IMR-90 (cell line): ENCODE measurements around the gene GCH1. TPM values are rescaled to one million over a fixed set of nuclear protein-coding genes. Genes with fewer than 3 reads are reported as not detected.

ENCODE experiments used
- ATAC-seq: fragments of 200-7000 bp; cut with Tn5 transposase; 2 replicates; pipeline ENCODE4 v1.9.1; 2020; ENCODE audit warnings: low read depth, mild to moderate bottlenecking, moderate library complexity
- BruUV-seq: library from RNA; stranded (reverse); fragments of 400-500 nt; replicated peaks from 2 replicates; lab custom pipeline; 2021; lab: Mats Ljungman, UMichigan
- CTCF ChIA-PET: fragments of 300-600 bp; formaldehyde crosslinking; extraction: SDS; loops from one replicate; lab custom pipeline; 2021; ENCODE audit warnings: antibody characterized with exemption; lab: Yijun Ruan, JAX
- POLR2A ChIA-PET: fragments of 300-600 bp; sonication (Branson Sonifier 250); formaldehyde crosslinking; loops from one replicate; lab custom pipeline; 2022; ENCODE audit warnings: antibody characterized with exemption; ENCODE audit not compliant: unreplicated experiment; lab: Charles Lee
- DNase-seq: peaks from one replicate; pipeline ENCODE4 v3.0.0; 2013
- H2AFZ ChIP-seq: replicated peaks from 2 replicates; pipeline ENCODE3; 2013; ENCODE audit warnings: low read length, mild to moderate bottlenecking; ENCODE audit not compliant: poor library complexity
- H2AK5ac ChIP-seq: 2 replicates; pipeline ENCODE4 v1.6.1; 2013; ENCODE audit warnings: low read depth, low read length, inconsistent platforms
- H2AK9ac ChIP-seq: replicated peaks from 2 replicates; pipeline ENCODE3; 2013; ENCODE audit warnings: mild to moderate bottlenecking, low read depth, low read length, moderate library complexity; ENCODE audit not compliant: poor library complexity
- H2BK120ac ChIP-seq: 2 replicates; pipeline ENCODE4 v1.6.1; 2013; ENCODE audit warnings: low read depth, low read length, inconsistent platforms
- H2BK15ac ChIP-seq: 3 replicates; pipeline ENCODE4 v1.6.1; 2013; ENCODE audit warnings: low read depth, low read length, inconsistent platforms
- H2BK20ac ChIP-seq: 2 replicates; pipeline ENCODE4 v1.6.1; 2013; ENCODE audit warnings: low read depth, mild to moderate bottlenecking, inconsistent platforms, low read length, moderate library complexity
- H2BK5ac ChIP-seq: 2 replicates; pipeline ENCODE4 v1.6.1; 2013; ENCODE audit warnings: mild to moderate bottlenecking, low read depth, low read length, inconsistent platforms; ENCODE audit not compliant: poor library complexity, severe bottlenecking
- H3K14ac ChIP-seq: replicated peaks from 2 replicates; pipeline ENCODE4 v1.6.1; 2013; ENCODE audit warnings: low read depth, low read length, inconsistent platforms
- H3K18ac ChIP-seq: 2 replicates; pipeline ENCODE4 v1.6.1; 2013; ENCODE audit warnings: low read depth, low read length, control low read depth
- H3K23ac ChIP-seq: 2 replicates; pipeline ENCODE4 v1.6.1; 2013; ENCODE audit warnings: low read depth, low read length, inconsistent platforms
- H3K27ac ChIP-seq: 2 replicates; pipeline ENCODE4 v1.5.1; 2013; ENCODE audit warnings: mild to moderate bottlenecking, control low read depth, low read length; ENCODE audit not compliant: insufficient read depth
- H3K27me3 ChIP-seq: 2 replicates; pipeline ENCODE4 v1.6.1; 2013; ENCODE audit warnings: low read length; ENCODE audit not compliant: control insufficient read depth, insufficient read depth
- H3K36me3 ChIP-seq: 2 replicates; pipeline ENCODE4 v1.6.1; 2013; ENCODE audit warnings: low read length, mixed read lengths; ENCODE audit not compliant: control insufficient read depth, insufficient read depth
- H3K4ac ChIP-seq: 2 replicates; pipeline ENCODE4 v1.6.1; 2013; ENCODE audit warnings: low read depth, low read length, inconsistent platforms
- H3K4me1 ChIP-seq: 2 replicates; pipeline ENCODE4 v1.6.1; 2013; ENCODE audit warnings: low read length, mixed read lengths; ENCODE audit not compliant: control insufficient read depth, insufficient read depth
- H3K4me2 ChIP-seq: 2 replicates; pipeline ENCODE4 v1.6.1; 2013; ENCODE audit warnings: low read depth, mild to moderate bottlenecking, control low read depth, low read length, moderate library complexity
- H3K4me3 ChIP-seq: 2 replicates; pipeline ENCODE4 v1.5.1; 2013; ENCODE audit warnings: low read depth, mild to moderate bottlenecking, control low read depth, low read length, moderate library complexity; ENCODE audit not compliant: insufficient read depth
- H3K56ac ChIP-seq: 2 replicates; pipeline ENCODE4 v1.6.1; 2013; ENCODE audit warnings: low read length, inconsistent platforms; ENCODE audit not compliant: insufficient read depth; ENCODE audit errors: extremely low read depth
- H3K79me1 ChIP-seq, 2 experiments: 2 replicates each; pipeline ENCODE4 v1.6.1; 2013; ENCODE audit warnings: low read length in 2 of 2, inconsistent platforms in 1 of 2, low read depth in 1 of 2
- H3K9ac ChIP-seq: 2 replicates; pipeline ENCODE4 v1.6.1; 2013; ENCODE audit warnings: low read depth, low read length, control low read depth
- H3K9me1 ChIP-seq: 2 replicates; pipeline ENCODE4 v1.6.1; 2013; ENCODE audit warnings: low read length, inconsistent platforms; ENCODE audit not compliant: insufficient read depth
- H3K9me3 ChIP-seq: 2 replicates; pipeline ENCODE4 v1.6.1; 2013; ENCODE audit warnings: low read length; ENCODE audit not compliant: control insufficient read depth, insufficient read depth
- H4K20me1 ChIP-seq: 2 replicates; pipeline ENCODE4 v1.6.1; 2013; ENCODE audit warnings: low read length, inconsistent platforms; ENCODE audit not compliant: insufficient read depth
- H4K5ac ChIP-seq: 2 replicates; pipeline ENCODE4 v1.6.1; 2013; ENCODE audit warnings: mild to moderate bottlenecking, low read depth, low read length, control low read depth
- H4K8ac ChIP-seq, 2 experiments: 2 replicates each; pipeline ENCODE4 v1.6.1; 2013; ENCODE audit warnings: low read depth in 2 of 2, low read length in 2 of 2, control low read depth in 1 of 2, inconsistent platforms in 1 of 2
- H4K91ac ChIP-seq: 2 replicates; pipeline ENCODE4 v1.6.1; 2013; ENCODE audit warnings: low read depth, low read length, inconsistent platforms; ENCODE audit not compliant: insufficient read depth
- CEBPB ChIP-seq: IDR thresholded peaks from 2 replicates; pipeline ENCODE4 v1.6.1; 2012; ENCODE audit warnings: low read depth, low read length, improper control_type of control experiment
- CHD1 ChIP-seq: IDR thresholded peaks from 2 replicates; pipeline ENCODE4 v1.6.1; 2012; ENCODE audit warnings: low read depth, low read length, improper control_type of control experiment
- FOS ChIP-seq: fragments of 150-350 bp; IDR thresholded peaks from 2 replicates; pipeline ENCODE4 v1.6.1; 2016; ENCODE audit warnings: low read depth, low read length
- MXI1 ChIP-seq: IDR thresholded peaks from 2 replicates; pipeline ENCODE4 v1.6.1; 2012; ENCODE audit warnings: low read depth, mild to moderate bottlenecking, low read length, moderate library complexity, borderline replicate concordance
- NFE2L2 ChIP-seq: fragments of 150-350 bp; IDR thresholded peaks from 2 replicates; pipeline ENCODE4 v1.6.1; 2016; ENCODE audit warnings: low read depth, mild to moderate bottlenecking, low read length
- RAD21 ChIP-seq: IDR thresholded peaks from 2 replicates; pipeline ENCODE4 v1.6.1; 2012; ENCODE audit warnings: low read length, improper control_type of control experiment
- RCOR1 ChIP-seq: IDR thresholded peaks from 2 replicates; pipeline ENCODE4 v1.6.1; 2012; ENCODE audit warnings: mild to moderate bottlenecking, low read length, improper control_type of control experiment; ENCODE audit not compliant: insufficient replicate concordance
- RFX5 ChIP-seq: IDR thresholded peaks from 2 replicates; pipeline ENCODE4 v1.8.0; 2012; ENCODE audit warnings: low read depth, mild to moderate bottlenecking, low read length, moderate library complexity
- SMC3 ChIP-seq: fragments of 150-350 bp; IDR thresholded peaks from 2 replicates; pipeline ENCODE4 v1.6.1; 2016; ENCODE audit warnings: low read depth, mild to moderate bottlenecking, antibody characterized with exemption, low read length, moderate library complexity
- WGBS, 2 experiments: methylation state at CpG; one replicate each; pipeline versions ENCODE4 v1.1.5 to v1.1.7; 2013; ENCODE audit warnings: missing lambda C conversion rate in 2 of 2; ENCODE audit not compliant: insufficient read length in 1 of 2; ENCODE audit errors: extremely low coverage in 2 of 2; 5-methylcytosine and 5-hydroxymethylcytosine counted together
- dilution Hi-C: fragments of 300-500 bp; cut with HindIII; formaldehyde crosslinking; loops from one replicate; pipeline ENCODE4 v1.14.3; 2018; ENCODE audit warnings: low sequenced_read_pairs; ENCODE audit not compliant: unreplicated experiment
- in situ Hi-C: fragments of 300-500 bp; cut with MboI; formaldehyde crosslinking; loops from 3 replicates; pipeline ENCODE4 v1.14.3; 2019; ENCODE audit warnings: low sequenced_read_pairs, inconsistent platforms, mixed read lengths
- intact Hi-C: fragments of 100-400 bp; cut with micrococcal nuclease; formaldehyde crosslinking; loops from 2 replicates; pipeline ENCODE4 v1.10.0; 2022
- polyA plus RNA-seq, 3 experiments: library from polyadenylated mRNA; depleted of rRNA; stranded (reverse); fragments of >200 nt; gene quantifications; 2 replicates each; pipeline ENCODE4 v1.2.3, GENCODE V29; 2012; ENCODE audit warnings: low replicate concordance in 1 of 3
- total RNA-seq: library from RNA; depleted of rRNA; stranded (reverse); fragments of >200 nt; gene quantifications from 2 replicates; pipeline ENCODE4 v1.2.3, GENCODE V29; 2012
- TF ChIP-seq, protein P1 (sequence below): conservative IDR thresholded peaks from 2 replicates; pipeline ENCODE4 v1.5.1; 2012; ENCODE audit warnings: mild to moderate bottlenecking, low read depth, low read length, improper control_type of control experiment
- TF ChIP-seq, protein P2 (sequence below): fragments of 150-350 bp; IDR thresholded peaks from 2 replicates; pipeline ENCODE4 v1.6.1; 2017; ENCODE audit warnings: mild to moderate bottlenecking, antibody characterized with exemption, low read length, low read depth
- TF ChIP-seq, protein P3 (sequence below): fragments of 150-350 bp; IDR thresholded peaks from 2 replicates; pipeline ENCODE4 v1.6.1; 2016; ENCODE audit warnings: low read depth, mild to moderate bottlenecking, low read length, moderate library complexity, borderline replicate concordance

Gene GCH1
- total and polyA plus RNA-seq, 2 of the 4 experiments (the other 2 are of a cell fraction), result 0.54 to 0.74 TPM

DNA sequence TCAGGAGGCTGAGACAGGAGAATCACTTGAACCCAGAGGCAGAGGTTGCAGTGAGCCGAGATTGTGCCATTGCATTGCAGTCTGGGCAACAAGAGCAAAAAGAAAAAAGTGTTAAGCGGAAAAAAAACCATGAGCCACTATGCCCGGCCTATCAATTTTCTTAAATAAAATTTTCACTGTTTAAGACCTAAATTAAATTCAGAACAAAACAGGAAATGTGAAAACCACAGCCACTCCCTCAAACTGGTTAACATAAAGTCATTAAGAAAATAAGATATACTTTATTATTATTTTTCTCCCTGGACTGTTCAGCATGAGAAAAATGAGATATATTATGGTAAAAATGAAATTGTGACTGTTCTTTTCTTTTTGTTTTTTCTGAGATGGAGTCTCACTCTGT lies 44.6 kb upstream of the GCH1 start:
- Histone ChIP-seq H3K23ac (no peak overlapping the region), H2AFZ (no peak overlapping the region), H3K79me1 (no peaks in the 10 kb centered on the region), H3K4me1 (no peaks in the 10 kb centered on the region), H3K4ac (no peak overlapping the region), H2AK9ac (no peak overlapping the region), H4K91ac (no peak overlapping the region), H3K4me2 (no peak overlapping the region), H3K18ac (no peak overlapping the region), H3K9ac (no peak overlapping the region), H3K14ac (no peak overlapping the region), H4K5ac (no peak overlapping the region), H3K56ac (no peak overlapping the region), H2BK15ac (no peak overlapping the region), H4K20me1 (no peaks in the 10 kb centered on the region), H4K8ac (no peak overlapping the region), H2BK120ac (no peak overlapping the region), H2AK5ac (no peak overlapping the region), H3K36me3 (0 out of 2 replicates have a peak, but pooled peaks cover 2% of the 10 kb centered on the region), H3K27me3 (no peaks in the 10 kb centered on the region), H3K9me3 (no peaks in the 10 kb centered on the region; the same call in 1 of the 2 replicates), H2BK5ac (no peak overlapping the region), H2BK20ac (no peak overlapping the region), H3K9me1 (no peaks in the 10 kb centered on the region), H3K4me3 (no peak overlapping the region), H3K27ac (no peak overlapping the region)
- POLR2A ChIA-PET, result no interaction called here
- CTCF ChIA-PET, result no interaction called here
- 100% methylated on average over 1 of the region's 3 CpGs; no CpG with 5 or more reads in 1 of the 2 experiments for WGBS, 2 experiments
- TF ChIP-seq, protein P1, sequence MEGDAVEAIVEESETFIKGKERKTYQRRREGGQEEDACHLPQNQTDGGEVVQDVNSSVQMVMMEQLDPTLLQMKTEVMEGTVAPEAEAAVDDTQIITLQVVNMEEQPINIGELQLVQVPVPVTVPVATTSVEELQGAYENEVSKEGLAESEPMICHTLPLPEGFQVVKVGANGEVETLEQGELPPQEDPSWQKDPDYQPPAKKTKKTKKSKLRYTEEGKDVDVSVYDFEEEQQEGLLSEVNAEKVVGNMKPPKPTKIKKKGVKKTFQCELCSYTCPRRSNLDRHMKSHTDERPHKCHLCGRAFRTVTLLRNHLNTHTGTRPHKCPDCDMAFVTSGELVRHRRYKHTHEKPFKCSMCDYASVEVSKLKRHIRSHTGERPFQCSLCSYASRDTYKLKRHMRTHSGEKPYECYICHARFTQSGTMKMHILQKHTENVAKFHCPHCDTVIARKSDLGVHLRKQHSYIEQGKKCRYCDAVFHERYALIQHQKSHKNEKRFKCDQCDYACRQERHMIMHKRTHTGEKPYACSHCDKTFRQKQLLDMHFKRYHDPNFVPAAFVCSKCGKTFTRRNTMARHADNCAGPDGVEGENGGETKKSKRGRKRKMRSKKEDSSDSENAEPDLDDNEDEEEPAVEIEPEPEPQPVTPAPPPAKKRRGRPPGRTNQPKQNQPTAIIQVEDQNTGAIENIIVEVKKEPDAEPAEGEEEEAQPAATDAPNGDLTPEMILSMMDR, result no peak
- TF ChIP-seq NFE2L2 (no peak), RCOR1 (no peak), SMC3 (no peak), CHD1 (no peak), FOS (no peak), RAD21 (no peak), RFX5 (no peak), CEBPB (no peak), MXI1 (no peak)
- TF ChIP-seq, protein P2, sequence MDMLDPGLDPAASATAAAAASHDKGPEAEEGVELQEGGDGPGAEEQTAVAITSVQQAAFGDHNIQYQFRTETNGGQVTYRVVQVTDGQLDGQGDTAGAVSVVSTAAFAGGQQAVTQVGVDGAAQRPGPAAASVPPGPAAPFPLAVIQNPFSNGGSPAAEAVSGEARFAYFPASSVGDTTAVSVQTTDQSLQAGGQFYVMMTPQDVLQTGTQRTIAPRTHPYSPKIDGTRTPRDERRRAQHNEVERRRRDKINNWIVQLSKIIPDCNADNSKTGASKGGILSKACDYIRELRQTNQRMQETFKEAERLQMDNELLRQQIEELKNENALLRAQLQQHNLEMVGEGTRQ, result no peak
- TF ChIP-seq, protein P3, sequence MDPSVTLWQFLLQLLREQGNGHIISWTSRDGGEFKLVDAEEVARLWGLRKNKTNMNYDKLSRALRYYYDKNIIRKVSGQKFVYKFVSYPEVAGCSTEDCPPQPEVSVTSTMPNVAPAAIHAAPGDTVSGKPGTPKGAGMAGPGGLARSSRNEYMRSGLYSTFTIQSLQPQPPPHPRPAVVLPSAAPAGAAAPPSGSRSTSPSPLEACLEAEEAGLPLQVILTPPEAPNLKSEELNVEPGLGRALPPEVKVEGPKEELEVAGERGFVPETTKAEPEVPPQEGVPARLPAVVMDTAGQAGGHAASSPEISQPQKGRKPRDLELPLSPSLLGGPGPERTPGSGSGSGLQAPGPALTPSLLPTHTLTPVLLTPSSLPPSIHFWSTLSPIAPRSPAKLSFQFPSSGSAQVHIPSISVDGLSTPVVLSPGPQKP, result no peak
- DNase-seq, result no peak
- in situ Hi-C loops (no loop called here), dilution Hi-C loops (no loop called here), intact Hi-C loops (no loop called here)
- no peak for ATAC-seq
- BruUV-seq, result no TSS peak
